Spinal cord (tissue), 10 donors: ENCODE data around the gene TPBG. TPM values are rescaled to one million over a fixed set of nuclear protein-coding genes. Genes with fewer than 3 reads are reported as not detected.

Source experiments
- DNase-seq, 6 donors: peaks; one replicate each; pipeline versions ENCODE4 v3.0.0 to v3.0.0-alpha.2; 2013 to 2015; ENCODE audit warnings: low spot score in 6 of 6, low read depth in 4 of 6
- H3K27ac ChIP-seq: one replicate; pipeline ENCODE4 v1.5.1; 2013; ENCODE audit warnings: low read depth, low read length, control low read depth
- H3K27me3 ChIP-seq: one replicate; pipeline ENCODE4 v1.6.1; 2013; ENCODE audit warnings: low read length; ENCODE audit not compliant: control insufficient read depth, insufficient read depth
- H3K36me3 ChIP-seq: one replicate; pipeline ENCODE4 v1.6.1; 2013; ENCODE audit warnings: low read length; ENCODE audit not compliant: control insufficient read depth, insufficient read depth
- H3K4me1 ChIP-seq: one replicate; pipeline ENCODE4 v1.6.1; 2013; ENCODE audit warnings: low read length; ENCODE audit not compliant: control insufficient read depth, insufficient read depth
- H3K4me3 ChIP-seq: one replicate; pipeline ENCODE4 v1.5.1; 2013; ENCODE audit warnings: low read depth, low read length, control low read depth
- H3K9me3 ChIP-seq: one replicate; pipeline ENCODE4 v1.6.1; 2013; ENCODE audit warnings: low read length; ENCODE audit not compliant: control insufficient read depth, insufficient read depth
- WGBS: methylation state at CpG from one replicate; pipeline ENCODE4 v1.1.5; 2013; ENCODE audit warnings: missing lambda C conversion rate; ENCODE audit not compliant: insufficient coverage; 5-methylcytosine and 5-hydroxymethylcytosine counted together
- polyA plus RNA-seq, 2 donors: library from polyadenylated mRNA; unstranded; fragments of 120-200 nt; gene quantifications; one replicate each; pipeline ENCODE4 v1.2.1, GENCODE V29; 2013; ENCODE audit not compliant: insufficient read length in 2 of 2
- total RNA-seq, 2 donors: library from RNA; depleted of rRNA in 1 of 2; stranded (reverse); fragments of 120-200 nt in 1 of 2; fragments of >200 nt in 1 of 2; gene quantifications; one replicate each; pipeline versions ENCODE4 v1.2.3 to v1.2.4, GENCODE V29; 2013 to 2014
- donor health status: healthy.

Gene TPBG
- total and polyA plus RNA-seq, 4 donors = 17.7 to 29.0 (median 22.8) TPM

- H3K36me3 ChIP-seq = no peaks in the 10 kb centered on the region
- DNase-seq = peak in 1 of 6 donors; percentile 24
- H3K4me3 ChIP-seq = no peak overlapping the region
- H3K27me3 ChIP-seq = no peaks in the 10 kb centered on the region
- WGBS = no CpG with 5 or more reads among the region's 1 CpG
- no peaks in the 10 kb centered on the region for H3K9me3 ChIP-seq
- H3K4me1 ChIP-seq = no peaks in the 10 kb centered on the region
- H3K27ac ChIP-seq = no peak overlapping the region
These were observed 34.5 kb downstream of the TPBG start for GRCh38 chr6:82397962-82398692.

GRCh38 chr6:82408952-82409431 lies 45.4 kb downstream of the TPBG start:
- Histone ChIP-seq H3K36me3 (no peaks in the 10 kb centered on the region), H3K4me1 (no peaks in the 10 kb centered on the region), H3K27me3 (no peaks in the 10 kb centered on the region), H3K4me3 (no peak overlapping the region), H3K9me3 (no peaks in the 10 kb centered on the region), H3K27ac (no peak overlapping the region)
- WGBS = no CpG with 5 or more reads among the region's 2 CpGs
- no peak for DNase-seq

- H3K9me3 ChIP-seq = no peaks in the 10 kb centered on the region
- 88% methylated on average over 2 of the region's 3 CpGs for WGBS
- DNase-seq = no peak
- no peaks in the 10 kb centered on the region for H3K27me3 ChIP-seq
- H3K4me3 ChIP-seq = no peak overlapping the region
- H3K36me3 ChIP-seq = no peaks in the 10 kb centered on the region
- no peak overlapping the region for H3K27ac ChIP-seq
- no peaks in the 10 kb centered on the region for H3K4me1 ChIP-seq
These were observed 46.6 kb downstream of the TPBG start for GRCh38 chr6:82410151-82410648.

- Histone ChIP-seq H3K36me3 (no peaks in the 10 kb centered on the region), H3K4me3 (no peak overlapping the region), H3K27ac (no peak overlapping the region), H3K27me3 (no peaks in the 10 kb centered on the region), H3K4me1 (no peaks in the 10 kb centered on the region), H3K9me3 (no peaks in the 10 kb centered on the region)
- no peak for DNase-seq
- WGBS = 100% methylated on average over 1 of the region's 2 CpGs
These were observed 50.3 kb downstream of the TPBG start for GRCh38 chr6:82413868-82414267.

GRCh38 chr6:82415820-82416219 lies 52.2 kb downstream of the TPBG start:
- no peak for DNase-seq
- Histone ChIP-seq H3K9me3 (no peaks in the 10 kb centered on the region), H3K27ac (no peak overlapping the region), H3K36me3 (no peaks in the 10 kb centered on the region), H3K4me1 (no peaks in the 10 kb centered on the region), H3K27me3 (no peaks in the 10 kb centered on the region), H3K4me3 (no peak overlapping the region)
- WGBS = no CpG with 5 or more reads among the region's 1 CpG

GRCh38 chr6:82416346-82416745 lies 52.7 kb downstream of the TPBG start:
- H3K27me3 ChIP-seq = no peaks in the 10 kb centered on the region

More at GRCh38 chr6:82416346-82416745, 52.7 kb downstream of the TPBG start:
- DNase-seq = no peak
- H3K9me3 ChIP-seq = no peaks in the 10 kb centered on the region
- 88% methylated on average over 1 of the region's 2 CpGs for WGBS
- no peak overlapping the region for H3K4me3 ChIP-seq
- no peaks in the 10 kb centered on the region for H3K4me1 ChIP-seq
- no peaks in the 10 kb centered on the region for H3K36me3 ChIP-seq
- no peak overlapping the region for H3K27ac ChIP-seq

Other genes starting within 250 kb of the TPBG start
- 10 to 100 TPM; 45.1 to 83.6 TPM for gene IBTK, start 116.1 kb upstream of the TPBG start, total RNA-seq
- gene IBTK, start 116.1 kb upstream of the TPBG start, polyA plus RNA-seq = 10 to 100 TPM; 32.0 to 36.3 TPM